GM18873 (cell line): Measurements from ENCODE around the gene CEP85L.

Experiments used
- ATAC-seq: cut with Tn5 transposase; IDR thresholded peaks from one replicate; pipeline ENCODE4 v1.9.1; 2021; ENCODE audit warnings: mild to moderate bottlenecking, moderate library complexity, moderate number of reproducible peaks; ENCODE audit not compliant: unreplicated experiment, low FRiP score

CEP85L gene

DNA sequence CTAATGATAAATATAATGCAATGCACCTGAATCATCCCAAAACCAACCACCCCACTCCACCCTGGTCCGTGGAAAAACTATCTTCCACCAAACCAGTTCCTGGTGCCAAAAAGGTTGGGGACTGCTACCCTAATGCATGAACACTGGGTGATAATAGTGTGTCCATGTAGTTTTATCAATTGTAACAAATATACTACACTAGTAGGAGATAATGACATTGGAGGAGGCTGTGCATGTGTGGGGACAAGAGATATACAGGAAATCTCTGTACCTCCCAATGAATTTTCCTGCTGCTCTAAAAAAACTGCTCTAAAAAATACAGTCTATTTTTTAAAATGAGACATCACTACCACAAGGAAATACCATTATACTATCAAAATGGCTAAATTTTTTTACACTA lies 20.5 kb downstream of the CEP85L start:
- ATAC-seq: no peak

- no peak for ATAC-seq
These were observed 21.3 kb downstream of the CEP85L start for GRCh38 chr6:118630067-118630466.

- ATAC-seq: no peak
These were observed 23.7 kb downstream of the CEP85L start for GRCh38 chr6:118627724-118628123.

- ATAC-seq: no peak
These were observed 25.6 kb downstream of the CEP85L start for GRCh38 chr6:118625833-118626232.

DNA sequence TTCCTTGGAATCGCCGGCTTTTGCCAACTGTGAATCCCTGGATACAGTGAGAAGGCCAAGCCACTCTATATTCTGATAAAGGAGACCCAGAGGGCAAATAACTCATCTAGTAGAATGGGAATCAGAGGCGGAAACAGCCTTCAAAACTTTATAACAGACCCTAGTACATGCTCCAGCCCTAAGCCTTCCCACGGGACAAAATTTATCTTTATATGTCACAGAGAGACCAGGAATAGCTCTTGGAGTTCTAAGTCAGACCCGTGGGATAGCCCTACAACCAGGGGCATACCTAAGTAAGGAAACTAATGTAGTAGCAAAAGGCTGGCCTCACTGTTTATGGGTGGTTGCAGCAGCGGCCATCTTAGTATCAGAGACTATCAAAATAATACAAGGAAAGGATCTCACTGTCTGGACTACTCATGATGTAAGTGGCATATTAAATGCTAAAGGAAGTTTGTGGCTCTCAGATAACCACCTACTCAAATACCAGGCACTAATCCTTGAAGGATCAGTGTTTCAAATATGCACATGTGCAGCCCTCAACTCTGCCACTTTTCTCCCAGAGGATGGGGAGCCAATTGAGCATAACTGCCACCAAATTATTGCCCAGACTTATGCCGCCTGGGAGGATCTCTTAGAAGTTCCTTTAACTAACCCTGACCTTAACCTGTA lies 29.5 kb downstream of the CEP85L start:
- ATAC-seq: no peak

GRCh38 chr6:118620202-118620601 lies 31.2 kb downstream of the CEP85L start:
- no peak for ATAC-seq

- ATAC-seq: peak; percentile 83
These were observed 32.6 kb downstream of the CEP85L start for GRCh38 chr6:118618676-118619377.

GRCh38 chr6:118617417-118617816 lies 34.0 kb downstream of the CEP85L start:
- ATAC-seq: no peak

DNA sequence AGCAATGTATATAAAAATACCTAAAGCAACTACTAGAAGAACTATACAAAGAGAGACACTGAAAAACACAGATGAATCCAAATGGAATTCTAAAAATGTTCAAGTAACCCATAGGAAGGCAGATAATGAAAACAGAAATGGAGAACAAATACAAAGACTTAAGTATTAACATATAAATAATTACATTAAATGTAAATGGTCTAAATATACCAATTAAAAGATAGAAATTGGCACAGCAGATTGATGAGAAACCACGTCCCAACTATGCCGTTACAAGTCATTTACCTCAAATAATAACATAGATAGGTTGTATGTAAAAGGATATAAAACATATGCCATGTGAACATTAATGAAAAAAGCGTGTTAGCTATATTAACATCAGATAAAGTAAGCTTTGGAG lies 40.1 kb downstream of the CEP85L start:
- ATAC-seq: no peak

DNA sequence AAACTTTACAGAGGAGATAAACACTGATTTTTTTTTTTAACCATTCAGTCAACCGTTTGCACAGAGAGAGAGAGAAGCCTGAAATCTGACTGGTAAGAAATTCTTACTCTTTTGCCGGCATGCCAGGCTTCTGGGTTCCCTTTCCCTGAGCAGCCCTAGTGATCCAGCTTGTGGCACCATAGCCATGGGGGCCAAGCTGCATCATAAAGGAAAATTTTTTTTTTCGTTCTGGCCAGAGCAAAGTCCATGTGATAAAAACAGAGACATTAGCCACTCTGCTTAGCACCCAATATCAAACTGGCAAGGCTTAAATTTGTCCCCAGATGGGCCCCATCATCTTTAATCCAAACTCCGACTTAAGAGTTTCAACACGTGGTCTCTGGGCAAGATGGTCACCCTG lies 44.5 kb downstream of the CEP85L start:
- ATAC-seq: no peak

DNA sequence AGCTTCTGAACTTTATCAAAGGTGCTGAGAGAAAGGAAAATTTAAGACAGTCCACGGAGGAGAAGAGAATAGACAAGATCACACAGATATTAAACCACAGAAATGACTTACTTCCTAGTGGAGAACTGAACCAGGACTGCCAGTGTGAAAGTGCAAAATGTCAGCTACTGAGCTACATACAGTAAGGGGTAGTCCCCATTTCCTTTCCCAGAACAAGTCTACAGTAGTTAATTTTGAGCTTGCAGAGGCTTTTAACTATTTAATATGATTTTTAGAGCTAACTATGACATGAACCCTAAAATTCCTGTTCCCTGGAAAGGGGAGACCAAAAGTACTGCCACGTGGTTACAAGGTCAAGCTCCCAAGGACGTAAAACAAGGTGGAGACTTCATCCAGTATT lies 45.1 kb downstream of the CEP85L start:
- no peak for ATAC-seq

DNA sequence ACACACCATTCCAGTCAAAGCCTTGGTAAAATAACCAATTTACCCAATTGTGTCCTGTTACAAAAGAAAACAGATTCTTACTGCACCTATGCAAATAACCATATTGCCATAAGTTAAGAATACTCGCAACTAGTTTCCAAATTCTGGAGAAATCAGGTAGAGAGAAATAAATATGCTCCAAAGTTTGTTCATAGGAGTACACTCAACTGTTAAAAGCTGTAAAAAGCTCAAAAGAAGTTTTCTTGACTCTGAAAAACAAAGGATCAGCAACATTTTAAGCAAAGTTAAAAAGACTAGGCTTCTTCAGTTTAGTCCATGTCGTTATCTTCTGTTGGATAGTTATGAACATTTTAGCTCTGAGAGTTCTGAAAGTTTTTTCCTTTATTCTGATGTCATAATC lies 48.0 kb downstream of the CEP85L start:
- no peak for ATAC-seq

GRCh38 chr6:118602300-118602699 lies 49.1 kb downstream of the CEP85L start:
- no peak for ATAC-seq

DNA sequence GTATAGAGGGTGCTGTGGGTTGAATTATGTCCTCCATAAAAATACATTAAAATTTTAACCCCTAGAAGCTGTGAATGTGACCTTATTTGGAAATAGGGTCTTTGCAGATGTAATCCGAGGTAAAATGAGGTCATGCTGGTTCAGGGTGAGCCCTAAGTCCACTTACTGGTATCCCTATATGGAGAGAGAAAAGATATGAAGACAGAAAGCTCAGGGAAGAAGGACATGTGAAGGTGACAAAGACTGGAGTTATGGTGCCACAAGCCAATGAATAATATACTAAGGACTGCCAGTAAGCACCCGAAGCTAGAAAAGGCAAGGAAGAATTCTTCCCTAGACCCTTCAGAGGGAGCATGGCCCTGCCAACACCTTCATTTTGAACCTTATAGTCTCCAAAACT lies 53.1 kb downstream of the CEP85L start:
- no peak for ATAC-seq

GRCh38 chr6:118597636-118598035 lies 53.8 kb downstream of the CEP85L start:
- no peak for ATAC-seq

DNA sequence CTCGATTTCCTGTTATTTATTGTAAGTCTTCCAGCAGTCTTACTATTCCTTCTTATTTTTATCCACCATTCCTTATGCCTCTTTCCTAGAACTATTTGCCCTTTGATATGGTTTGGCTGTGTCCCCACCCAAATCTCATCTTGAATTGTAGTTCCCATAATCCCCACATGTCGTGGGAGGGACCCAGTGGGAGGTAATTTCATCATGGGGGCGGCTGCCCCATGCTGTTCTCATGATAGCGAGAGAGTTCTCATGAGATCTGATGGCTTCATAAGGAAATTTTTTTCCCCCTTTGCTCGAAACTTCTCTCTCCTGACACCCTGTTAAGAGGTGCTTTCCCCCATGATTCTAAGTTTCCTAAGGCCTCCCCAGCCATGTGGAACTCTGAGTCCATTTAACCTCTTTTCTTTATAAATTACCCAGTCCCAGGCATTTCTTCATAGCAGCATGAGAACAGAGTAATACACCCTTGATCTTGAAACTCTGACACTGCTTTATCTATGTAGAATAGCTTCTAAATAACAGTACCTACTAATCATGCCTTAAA lies 54.5 kb downstream of the CEP85L start:
- no peak for ATAC-seq

DNA sequence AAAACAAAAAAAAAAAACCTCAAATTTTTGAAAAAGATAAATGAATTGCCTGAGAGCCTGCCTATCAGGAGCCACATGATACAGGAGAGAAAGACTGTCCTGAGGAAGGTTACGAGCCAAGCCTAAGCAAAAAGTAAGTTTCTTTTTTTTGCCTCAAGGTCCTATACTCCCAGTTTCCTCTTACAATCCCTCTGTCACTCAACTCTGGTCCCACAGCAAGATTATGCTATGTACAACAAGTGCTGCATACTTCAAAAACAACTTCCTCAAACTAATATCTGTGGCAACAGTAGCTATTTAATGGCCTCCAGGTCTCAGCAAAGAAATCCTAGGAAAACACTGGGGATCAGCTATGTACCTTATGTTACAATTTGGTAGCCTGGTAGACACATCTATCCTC lies 56.5 kb downstream of the CEP85L start:
- no peak for ATAC-seq

DNA sequence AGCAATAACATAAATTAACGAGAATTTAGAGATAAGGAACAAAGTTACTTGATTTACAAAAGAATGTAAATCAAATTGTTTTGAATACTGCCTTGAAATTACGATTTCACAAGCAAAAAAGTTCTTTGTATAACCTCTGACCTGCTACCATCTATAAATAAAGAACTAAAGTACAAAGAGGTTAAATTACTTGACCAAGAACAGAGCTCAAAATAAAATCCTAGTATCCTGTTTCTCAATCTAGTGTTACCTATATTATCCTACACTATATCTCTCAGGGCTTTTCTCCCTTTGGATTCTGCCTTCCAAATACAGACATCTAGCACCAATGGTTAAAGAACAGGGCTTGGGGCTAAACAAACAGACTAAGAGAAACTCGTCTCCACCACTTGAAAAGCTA lies 59.5 kb downstream of the CEP85L start:
- ATAC-seq: no peak

GRCh38 chr6:118589649-118590365 lies 61.6 kb downstream of the CEP85L start:
- no peak for ATAC-seq

DNA sequence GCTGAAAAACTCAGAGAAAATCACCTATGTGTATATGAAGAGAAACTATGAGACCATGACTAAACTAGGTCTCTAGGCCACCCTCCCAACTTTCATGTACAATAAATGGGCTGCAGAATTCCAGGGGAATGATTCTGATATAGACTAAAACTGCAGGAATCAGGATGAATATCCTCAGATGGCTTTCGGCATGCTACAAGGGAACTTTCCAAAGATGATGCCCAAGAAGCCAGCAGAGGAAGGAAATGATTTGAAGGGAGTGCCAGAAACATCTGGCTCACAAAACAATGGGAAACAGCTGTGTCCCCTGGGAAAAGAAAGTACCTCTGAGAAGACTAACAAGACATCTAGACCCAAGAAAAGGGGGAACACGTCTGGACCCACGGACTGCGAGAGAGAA lies 62.2 kb downstream of the CEP85L start:
- no peak for ATAC-seq

DNA sequence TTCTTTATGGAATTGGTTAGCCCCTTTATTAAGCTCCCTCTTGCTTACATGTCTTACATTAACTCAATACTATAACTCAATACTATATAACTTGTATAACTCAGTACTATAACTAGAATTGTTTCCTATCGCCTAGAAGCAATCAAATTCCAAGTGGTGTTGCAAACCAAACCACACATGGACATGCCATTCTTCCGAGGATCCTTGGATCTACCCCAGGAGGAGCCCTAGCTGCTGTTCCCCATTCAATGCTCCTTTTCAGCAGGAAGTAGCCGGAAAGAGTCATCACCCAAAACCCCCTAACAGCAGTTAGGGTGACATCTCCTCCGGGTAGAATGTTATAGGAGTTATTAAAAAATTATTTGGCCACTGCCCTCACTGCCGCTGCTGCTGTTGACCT lies 62.8 kb downstream of the CEP85L start:
- no peak for ATAC-seq
